COLO829 (cell line): ENCODE measurements around the gene FBXW8.

ENCODE experiments used
- DNase-seq: peaks from one replicate; pipeline ENCODE4 v3.0.0; 2012; ENCODE audit warnings: low spot score

The FBXW8 gene

GRCh38 chr12:117076410-117077372, 165.9 kb downstream of the FBXW8 start:
- peak; percentile 20 for DNase-seq

GRCh38 chr12:117079487-117079886, 168.7 kb downstream of the FBXW8 start:
- DNase-seq: no peak

GRCh38 chr12:117080661-117081144, 170.0 kb downstream of the FBXW8 start:
- no peak for DNase-seq
